BLaER1 treated with 17β-estradiol and CSF1 and Interleukin-3, amounts not matched to agents 10 nM and 100 nM (cell line): ENCODE data around the gene S100A5.

Experiments used
- H3K27ac ChIP-seq, 11 experiments: shearing (Covaris generic); formaldehyde crosslinking; 2 replicates each; pipeline ENCODE4 v1.8.1; 2022
- H3K27me3 ChIP-seq, 11 experiments: shearing (Covaris generic); formaldehyde crosslinking; 2 replicates each; pipeline ENCODE4 v1.8.1; 2022
- H3K36me3 ChIP-seq, 11 experiments: shearing (Covaris generic); formaldehyde crosslinking; 2 replicates each; pipeline ENCODE4 v1.8.1; 2022
- H3K4me1 ChIP-seq, 10 experiments: shearing (Covaris generic); formaldehyde crosslinking; 2 replicates each; pipeline ENCODE4 v1.8.1; 2022
- H3K4me2 ChIP-seq, 11 experiments: shearing (Covaris generic); formaldehyde crosslinking; 2 replicates each; pipeline ENCODE4 v1.8.1; 2022
- H3K4me3 ChIP-seq, 10 experiments: shearing (Covaris generic); formaldehyde crosslinking; 2 replicates each; pipeline ENCODE4 v1.8.1; 2022
- H3K9ac ChIP-seq, 11 experiments: shearing (Covaris generic); formaldehyde crosslinking; 2 replicates each; pipeline ENCODE4 v1.8.1; 2022
- H3K9me3 ChIP-seq, 11 experiments: shearing (Covaris generic); formaldehyde crosslinking; replicated peaks in 1 of 11; 2 replicates each; pipeline ENCODE4 v1.8.1; 2022
- H4K20me1 ChIP-seq, 11 experiments: shearing (Covaris generic); formaldehyde crosslinking; 2 replicates each; pipeline ENCODE4 v1.8.1; 2022
- Cebpa-rat ChIP-seq, 11 experiments: shearing (Covaris generic); IDR thresholded peaks; 2 replicates each; pipeline ENCODE4 v1.8.1; 2022

Gene S100A5

DNA sequence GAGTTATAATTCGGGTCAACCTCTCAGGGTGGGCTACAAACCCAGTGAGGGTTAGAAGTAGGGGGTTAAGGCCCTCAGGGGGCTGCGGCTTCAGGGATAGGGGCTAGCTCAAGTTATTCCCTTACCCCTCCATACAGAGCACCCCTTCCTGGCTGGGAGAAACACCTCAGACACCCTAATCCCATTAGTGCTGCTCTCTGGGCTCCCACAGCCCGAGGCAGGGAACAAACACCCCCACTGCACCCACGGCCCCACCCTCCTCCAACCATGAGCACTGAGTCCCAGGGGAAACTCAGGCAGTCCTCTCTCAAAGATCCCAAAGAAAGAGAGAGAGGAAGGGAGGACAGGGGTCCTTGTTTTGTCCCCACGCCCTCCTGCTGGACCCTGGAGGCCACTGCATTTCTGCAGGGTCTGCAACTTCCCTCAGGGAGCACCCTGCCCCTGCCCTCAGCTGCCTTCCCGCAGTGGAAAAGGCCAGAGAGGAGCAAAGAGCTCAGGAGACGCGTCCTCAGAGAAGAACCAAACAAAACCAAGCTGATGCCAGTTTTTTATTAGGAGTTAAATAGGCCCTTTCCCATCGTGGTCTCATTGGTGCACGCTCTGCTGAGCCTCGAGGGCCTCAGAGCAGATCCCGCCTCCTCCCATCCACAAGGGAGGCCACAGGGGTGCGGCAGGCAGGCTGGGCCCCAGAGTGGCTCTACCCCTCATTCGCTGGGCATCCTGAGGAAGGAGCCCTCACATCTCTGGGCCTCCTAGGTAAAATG is 6.2 kb upstream of the S100A5 start:
- Histone ChIP-seq H4K20me1 (peaks cover 0 to 34% (median 0%) of the 10 kb centered on the region in 11 experiments; a peak in 6 of 22 replicates), H3K9me3 (no peaks in the 10 kb centered on the region), H3K36me3 (peaks cover 0 to 25% (median 15%) of the 10 kb centered on the region in 11 experiments; a peak in 13 of 22 replicates), H3K4me1 (peaks cover 90 to 100% (median 97%) of the 10 kb centered on the region in 10 experiments), H3K4me3 (peak overlapping the region in 5 of 10 experiments; percentile 18 to 82 (median 69); a peak in 9 of 20 replicates), H3K4me2 (peak overlapping the region; percentile 86 to 100 (median 95)), H3K9ac (peak overlapping the region; percentile 66 to 79 (median 76); a peak in 21 of 22 replicates), H3K27me3 (no peaks in the 10 kb centered on the region), H3K27ac (peak overlapping the region; percentile 61 to 85 (median 78); a peak in 21 of 22 replicates)
- TF ChIP-seq Cebpa-rat (IDR thresholded peaks at IDR 0.05) = no peak

GRCh38 chr1:153546371-153546770 is 5.6 kb upstream of the S100A5 start:
- H3K9me3 ChIP-seq = no peaks in the 10 kb centered on the region
- peak overlapping the region; percentile 86 to 100 (median 95) for H3K4me2 ChIP-seq
- peak overlapping the region; percentile 61 to 85 (median 78) for H3K27ac ChIP-seq
- H3K27me3 ChIP-seq = no peaks in the 10 kb centered on the region
- H3K9ac ChIP-seq = peak overlapping the region; percentile 66 to 79 (median 76)
- peaks cover 0 to 35% (median 0%) of the 10 kb centered on the region in 11 experiments; a peak in 6 of 22 replicates for H4K20me1 ChIP-seq
- peaks cover 0 to 25% (median 15%) of the 10 kb centered on the region in 11 experiments; a peak in 13 of 22 replicates for H3K36me3 ChIP-seq
- TF ChIP-seq Cebpa-rat (IDR thresholded peaks at IDR 0.05) = no peak
- H3K4me3 ChIP-seq = peak overlapping the region in 8 of 10 experiments; percentile 34 to 82 (median 66); a peak in 14 of 20 replicates
- H3K4me1 ChIP-seq = peaks cover 90 to 100% (median 100%) of the 10 kb centered on the region in 10 experiments

DNA sequence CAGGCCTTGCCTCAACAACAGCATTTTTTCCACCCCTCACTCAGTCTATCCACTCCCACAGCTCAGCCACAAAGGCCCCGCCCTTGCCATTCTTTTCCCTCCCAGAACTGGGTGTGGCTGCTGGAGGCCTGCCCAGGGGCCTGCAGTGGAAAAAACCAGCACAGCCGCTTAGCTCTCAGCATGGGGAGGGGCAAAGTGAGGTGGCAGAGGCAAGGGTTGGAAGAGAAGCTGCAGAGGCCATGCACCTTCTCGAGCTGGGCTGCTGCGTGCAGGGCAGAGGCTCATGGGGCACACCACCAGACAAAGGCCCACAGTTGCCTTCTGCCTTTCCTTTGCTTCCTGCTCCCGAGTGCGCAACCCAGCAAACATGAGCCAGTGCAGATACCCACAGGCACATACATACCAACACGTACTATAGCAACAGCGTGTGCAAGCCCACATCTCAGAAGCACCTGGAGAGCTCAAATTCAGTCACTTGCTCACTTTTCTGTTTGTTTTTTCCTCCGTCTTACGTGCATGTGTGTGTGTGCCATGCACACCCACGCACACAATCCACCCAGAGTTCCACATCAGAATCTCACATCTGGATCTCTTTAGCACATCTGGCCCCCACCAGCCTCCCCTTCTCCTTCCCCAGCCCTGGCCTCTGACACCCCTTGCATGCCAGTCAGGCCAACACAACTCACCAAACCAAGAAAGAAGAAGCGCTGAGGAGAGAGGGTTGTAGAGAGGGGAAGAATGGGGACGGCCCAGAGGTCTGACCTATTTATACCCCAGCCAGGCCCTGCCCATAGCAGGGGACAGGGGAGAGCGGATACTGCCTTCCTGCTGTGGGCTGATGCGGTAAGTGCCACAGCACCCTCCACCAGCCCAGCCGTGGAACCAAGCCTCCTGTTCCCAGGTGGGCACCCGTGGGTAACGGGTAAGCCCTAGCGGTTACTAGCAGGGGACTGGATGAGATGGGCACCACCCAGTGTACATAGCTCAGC is 4.6 kb upstream of the S100A5 start, which contains the start of gene S100A4:
Gene S100A4, minus strand, starts transcription at position 740 of the 989 bp plus-strand sequence. CDS start 1,012 bp downstream, outside the sequence.
- Histone ChIP-seq H3K4me3 (peak within 1 kb of the TSS; percentile 34 to 82 (median 62)), H3K4me2 (peak within 1 kb of the TSS; percentile 86 to 100 (median 95)), H3K36me3 (peaks cover 0 to 25% (median 15%) of the 10 kb centered on the region in 11 experiments; a peak in 13 of 22 replicates), H4K20me1 (peaks cover 0 to 35% (median 0%) of the 10 kb centered on the region in 11 experiments; a peak in 6 of 22 replicates), H3K9me3 (no peaks in the 10 kb centered on the region), H3K27me3 (no peaks in the 10 kb centered on the region), H3K27ac (peak within 1 kb of the TSS; percentile 61 to 85 (median 78)), H3K9ac (peak within 1 kb of the TSS; percentile 66 to 79 (median 76)), H3K4me1 (peaks cover 90 to 100% (median 100%) of the 10 kb centered on the region in 10 experiments)
- TF ChIP-seq Cebpa-rat (IDR thresholded peaks at IDR 0.05) = no peak

DNA sequence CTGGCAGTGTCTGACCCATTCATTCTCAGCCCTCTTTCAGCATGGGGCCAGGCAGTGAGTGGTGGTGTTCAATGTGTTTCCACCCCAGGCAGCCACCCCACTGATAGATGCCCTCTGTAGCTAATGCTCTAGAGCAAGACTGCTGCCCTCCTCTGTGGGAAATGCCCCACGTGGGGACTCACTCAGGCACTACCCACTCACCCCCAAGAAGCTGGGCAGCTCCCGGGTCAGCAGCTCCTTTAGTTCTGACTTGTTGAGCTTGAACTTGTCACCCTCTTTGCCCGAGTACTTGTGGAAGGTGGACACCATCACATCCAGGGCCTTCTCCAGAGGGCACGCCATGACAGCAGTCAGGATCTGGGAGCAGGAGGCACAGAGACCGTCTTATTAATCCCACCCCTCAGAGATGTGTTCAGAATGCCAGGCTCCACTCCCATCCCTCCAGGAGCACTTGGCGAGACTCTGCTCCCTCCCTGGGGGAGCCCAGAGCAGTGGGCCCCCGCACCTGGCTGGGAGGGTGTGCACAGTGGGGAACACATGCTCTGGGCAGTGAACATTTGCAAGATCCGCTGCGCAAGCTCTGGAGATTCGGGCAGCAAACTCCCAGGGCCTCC is 3.8 kb upstream of the S100A5 start:
- H4K20me1 ChIP-seq = peaks cover 0 to 35% (median 0%) of the 10 kb centered on the region in 11 experiments; a peak in 6 of 22 replicates
- H3K27me3 ChIP-seq = no peaks in the 10 kb centered on the region
- peak overlapping the region in 10 of 11 experiments; percentile 37 to 85 (median 80); a peak in 19 of 22 replicates for H3K27ac ChIP-seq
- peaks cover 90 to 100% (median 100%) of the 10 kb centered on the region in 10 experiments for H3K4me1 ChIP-seq
- peak overlapping the region; percentile 34 to 82 (median 62); a peak in 19 of 20 replicates for H3K4me3 ChIP-seq
- peaks cover 0 to 25% (median 15%) of the 10 kb centered on the region in 11 experiments; a peak in 13 of 22 replicates for H3K36me3 ChIP-seq
- H3K9ac ChIP-seq = peak overlapping the region; percentile 66 to 79 (median 76); a peak in 21 of 22 replicates
- TF ChIP-seq Cebpa-rat (IDR thresholded peaks at IDR 0.05) = no peak
- no peaks in the 10 kb centered on the region for H3K9me3 ChIP-seq
- peak overlapping the region; percentile 86 to 100 (median 95) for H3K4me2 ChIP-seq

DNA sequence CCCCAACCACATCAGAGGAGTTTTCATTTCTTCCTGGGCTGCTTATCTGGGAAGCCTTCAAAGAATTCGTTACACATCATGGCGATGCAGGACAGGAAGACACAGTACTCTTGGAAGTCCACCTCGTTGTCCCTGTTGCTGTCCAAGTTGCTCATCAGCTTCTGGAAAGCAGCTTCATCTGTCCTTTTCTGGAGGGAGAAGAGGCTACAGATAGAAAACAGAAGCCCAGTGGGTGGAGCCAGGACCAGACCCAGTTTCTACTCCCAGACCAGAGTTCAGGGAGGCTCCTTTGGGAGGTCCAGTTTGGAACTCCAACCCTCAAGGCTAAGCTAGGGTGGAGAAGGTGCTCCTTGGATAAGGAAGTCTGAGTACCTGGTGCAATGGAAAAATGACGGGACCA is 3.0 kb upstream of the S100A5 start:
- H3K4me2 ChIP-seq = peak overlapping the region; percentile 86 to 100 (median 95)
- peaks cover 0 to 25% (median 15%) of the 10 kb centered on the region in 11 experiments; a peak in 13 of 22 replicates for H3K36me3 ChIP-seq
- peak overlapping the region in 9 of 11 experiments; percentile 9 to 85 (median 76); a peak in 12 of 22 replicates for H3K27ac ChIP-seq
- H3K9ac ChIP-seq = peak overlapping the region in 10 of 11 experiments; percentile 4 to 79 (median 47); a peak in 9 of 22 replicates
- no peaks in the 10 kb centered on the region for H3K27me3 ChIP-seq
- H3K4me3 ChIP-seq = peak overlapping the region in 7 of 10 experiments; percentile 54 to 82 (median 69); a peak in 14 of 20 replicates
- H3K9me3 ChIP-seq = no peaks in the 10 kb centered on the region
- peaks cover 84 to 98% (median 94%) of the 10 kb centered on the region in 10 experiments for H3K4me1 ChIP-seq
- H4K20me1 ChIP-seq = peaks cover 0 to 35% (median 0%) of the 10 kb centered on the region in 11 experiments; a peak in 6 of 22 replicates
- no peak for TF ChIP-seq Cebpa-rat (IDR thresholded peaks at IDR 0.05)

- Histone ChIP-seq H3K9me3 (no peaks in the 10 kb centered on the region), H4K20me1 (peaks cover 0 to 35% (median 0%) of the 10 kb centered on the region in 11 experiments; a peak in 6 of 22 replicates), H3K9ac (peak overlapping the region in 9 of 11 experiments; percentile 4 to 79 (median 20); a peak in 7 of 22 replicates), H3K27ac (peak overlapping the region; percentile 14 to 85 (median 76); a peak in 16 of 22 replicates), H3K27me3 (no peaks in the 10 kb centered on the region), H3K4me2 (peak overlapping the region; percentile 86 to 100 (median 95)), H3K4me3 (peak overlapping the region in 7 of 10 experiments; percentile 54 to 82 (median 69); a peak in 11 of 20 replicates), H3K4me1 (peaks cover 84 to 98% (median 93%) of the 10 kb centered on the region in 10 experiments), H3K36me3 (peaks cover 0 to 25% (median 15%) of the 10 kb centered on the region in 11 experiments; a peak in 13 of 22 replicates)
- TF ChIP-seq Cebpa-rat (IDR thresholded peaks at IDR 0.05) = no peak
These were observed 2.4 kb upstream of the S100A5 start for GRCh38 chr1:153542956-153543711.
